GM12892 (cell line): ENCODE measurements around the gene PDGFB.

ENCODE experiments used
- POLR2A ChIP-seq: IDR thresholded peaks from 2 replicates; pipeline ENCODE4 v1.6.1; 2011; ENCODE audit warnings: low read depth, low read length, control low read depth
- POLR2AphosphoS5 ChIP-seq: IDR thresholded peaks from 2 replicates; pipeline ENCODE4 v1.6.1; 2011; ENCODE audit warnings: low read depth, low read length, control low read depth

GRCh38 chr22:39219071-39220039 lies 25.4 kb downstream of the PDGFB start:
- no peak for TF ChIP-seq POLR2A
- TF ChIP-seq POLR2AphosphoS5 = no peak
